Subcutaneous abdominal adipose tissue (tissue), 5 donors: ENCODE results near the gene TRO.

Source experiments
- H3K27ac ChIP-seq: one replicate; pipeline ENCODE4 v1.7.0; 2013; ENCODE audit warnings: low read depth, mild to moderate bottlenecking, inconsistent platforms, low read length, moderate library complexity
- H3K27me3 ChIP-seq, 5 donors: one replicate each; pipeline ENCODE4 v1.7.0; 2013; ENCODE audit warnings: low read length in 5 of 5, inconsistent platforms in 1 of 5; ENCODE audit not compliant: control insufficient read depth in 5 of 5, insufficient read depth in 4 of 5
- H3K36me3 ChIP-seq, 5 donors: one replicate each; pipeline ENCODE4 v1.7.0; 2013; ENCODE audit warnings: low read length in 5 of 5; ENCODE audit not compliant: control insufficient read depth in 5 of 5, insufficient read depth in 5 of 5
- H3K4me1 ChIP-seq, 5 donors: one replicate each; pipeline ENCODE4 v1.7.0; 2013; ENCODE audit warnings: low read length in 5 of 5, mild to moderate bottlenecking in 3 of 5, moderate library complexity in 1 of 5; ENCODE audit not compliant: control insufficient read depth in 5 of 5, insufficient read depth in 5 of 5
- H3K4me3 ChIP-seq, 5 donors: one replicate each; pipeline ENCODE4 v1.7.0; 2013; ENCODE audit warnings: low read length in 5 of 5, low read depth in 1 of 5
- H3K9ac ChIP-seq, 5 donors: one replicate each; pipeline ENCODE4 v1.7.0; 2013; ENCODE audit warnings: low read length in 5 of 5, mild to moderate bottlenecking in 4 of 5, moderate library complexity in 3 of 5
- H3K9me3 ChIP-seq, 5 donors: one replicate each; pipeline ENCODE4 v1.7.0; 2013; ENCODE audit warnings: low read length in 5 of 5; ENCODE audit not compliant: control insufficient read depth in 5 of 5
- donor health status: healthy.
- donor health status: healthy.
- donor health status: healthy.
- donor health status: healthy.
- donor health status: healthy.

Gene TRO

GRCh38 chrX:54920610-54921426 lies at the start of gene TRO:
Gene TRO (plus strand): TSS chrX:54920824. CDS start chrX:54922247, 1,423 bp downstream.
- no peak within 1 kb of the TSS for H3K27ac ChIP-seq
- no peaks in the 10 kb centered on the region for H3K36me3 ChIP-seq

GRCh38 chrX:54885740-54886139 lies 34.9 kb upstream of the TRO start:
- Histone ChIP-seq H3K27me3 (peaks cover 0 to 10% (median 8%) of the 10 kb centered on the region in 5 donors), H3K9me3 (peaks cover 0 to 2% (median 0%) of the 10 kb centered on the region in 5 donors), H3K36me3 (no peaks in the 10 kb centered on the region), H3K9ac (no peak overlapping the region), H3K4me3 (no peak overlapping the region), H3K27ac (no peak overlapping the region), H3K4me1 (no peaks in the 10 kb centered on the region)

More at GRCh38 chrX:54920610-54921426, at the start of gene TRO:
- Histone ChIP-seq H3K27me3 (peaks cover 1 to 13% (median 4%) of the 10 kb centered on the region in 5 donors), H3K4me1 (peaks cover 0 to 15% (median 10%) of the 10 kb centered on the region in 5 donors), H3K9me3 (no peaks in the 10 kb centered on the region), H3K9ac (peak within 1 kb of the TSS; percentile 11 to 55 (median 28)), H3K4me3 (peak within 1 kb of the TSS; percentile 56 to 76 (median 61))

GRCh38 chrX:54891573-54891972 lies 29.1 kb upstream of the TRO start:
- H3K27me3 ChIP-seq, result peaks cover 0 to 17% (median 6%) of the 10 kb centered on the region in 5 donors
- no peak overlapping the region for H3K4me3 ChIP-seq
- no peak overlapping the region for H3K9ac ChIP-seq
- H3K4me1 ChIP-seq, result no peaks in the 10 kb centered on the region
- no peak overlapping the region for H3K27ac ChIP-seq
- peaks cover 0 to 16% (median 9%) of the 10 kb centered on the region in 5 donors for H3K9me3 ChIP-seq
- no peaks in the 10 kb centered on the region for H3K36me3 ChIP-seq

- Histone ChIP-seq H3K9ac (no peak overlapping the region), H3K36me3 (no peaks in the 10 kb centered on the region), H3K9me3 (peaks cover 0 to 16% (median 9%) of the 10 kb centered on the region in 5 donors), H3K27me3 (peaks cover 0 to 9% (median 3%) of the 10 kb centered on the region in 5 donors), H3K27ac (no peak overlapping the region), H3K4me1 (no peaks in the 10 kb centered on the region), H3K4me3 (no peak overlapping the region)
These were observed 26.5 kb upstream of the TRO start for GRCh38 chrX:54894159-54894558.

- H3K9ac ChIP-seq, result no peak overlapping the region
- H3K36me3 ChIP-seq, result no peaks in the 10 kb centered on the region
- no peaks in the 10 kb centered on the region for H3K4me1 ChIP-seq
- H3K27me3 ChIP-seq, result no peaks in the 10 kb centered on the region
- no peak overlapping the region for H3K27ac ChIP-seq
- H3K9me3 ChIP-seq, result peaks cover 0 to 19% (median 9%) of the 10 kb centered on the region in 5 donors
- H3K4me3 ChIP-seq, result no peak overlapping the region
These were observed 10.7 kb upstream of the TRO start for GRCh38 chrX:54909941-54910340.

GRCh38 chrX:54921427-54922021 lies 900 bp downstream of the TRO start:
- Histone ChIP-seq H3K4me3 (peak overlapping the region; percentile 56 to 76 (median 61)), H3K4me1 (peaks cover 0 to 15% (median 10%) of the 10 kb centered on the region in 5 donors), H3K27me3 (peaks cover 3 to 13% (median 4%) of the 10 kb centered on the region in 5 donors), H3K27ac (no peak overlapping the region), H3K9me3 (no peaks in the 10 kb centered on the region), H3K9ac (peak overlapping the region in 4 of 5 donors; percentile 11 to 55 (median 28)), H3K36me3 (no peaks in the 10 kb centered on the region)

- Histone ChIP-seq H3K36me3 (no peaks in the 10 kb centered on the region), H3K9ac (no peak overlapping the region), H3K27me3 (peaks cover 3 to 13% (median 4%) of the 10 kb centered on the region in 5 donors), H3K27ac (no peak overlapping the region), H3K4me3 (no peak overlapping the region), H3K4me1 (peaks cover 0 to 15% (median 10%) of the 10 kb centered on the region in 5 donors), H3K9me3 (peaks cover 0 to 3% (median under 1%) of the 10 kb centered on the region in 5 donors)
These were observed 1.9 kb downstream of the TRO start for GRCh38 chrX:54922547-54922946.

GRCh38 chrX:54923376-54923775 lies 2.8 kb downstream of the TRO start:
- Histone ChIP-seq H3K4me3 (no peak overlapping the region), H3K27ac (no peak overlapping the region), H3K27me3 (peaks cover 3 to 13% (median 4%) of the 10 kb centered on the region in 5 donors), H3K36me3 (no peaks in the 10 kb centered on the region), H3K9me3 (peaks cover 2 to 10% (median 7%) of the 10 kb centered on the region in 5 donors), H3K9ac (no peak overlapping the region), H3K4me1 (peaks cover 0 to 15% (median 10%) of the 10 kb centered on the region in 5 donors)

GRCh38 chrX:54926978-54927377 lies 6.4 kb downstream of the TRO start:
- Histone ChIP-seq H3K4me3 (no peak overlapping the region), H3K9ac (no peak overlapping the region), H3K27ac (no peak overlapping the region), H3K36me3 (peaks cover 5 to 30% (median 22%) of the 10 kb centered on the region in 5 donors), H3K27me3 (peaks cover 0 to 9% (median 4%) of the 10 kb centered on the region in 5 donors), H3K4me1 (peaks cover 0 to 3% (median under 1%) of the 10 kb centered on the region in 5 donors), H3K9me3 (peaks cover 2 to 19% (median 8%) of the 10 kb centered on the region in 5 donors)

- Histone ChIP-seq H3K9ac (no peak overlapping the region), H3K4me3 (no peak overlapping the region), H3K27ac (no peak overlapping the region), H3K36me3 (peaks cover 5 to 43% (median 29%) of the 10 kb centered on the region in 5 donors), H3K4me1 (no peaks in the 10 kb centered on the region), H3K9me3 (peaks cover 2 to 19% (median 8%) of the 10 kb centered on the region in 5 donors), H3K27me3 (peaks cover 0 to 8% (median 5%) of the 10 kb centered on the region in 5 donors)
These were observed 8.3 kb downstream of the TRO start for GRCh38 chrX:54928876-54929275.
